Measurements from ENCODE around the gene TAF1D.
A peak's percentile ranks its signal among the peaks of the same experiment; 100 is the strongest.

TAF1D gene

GRCh38 chr11:93737904-93738612 lies 3.2 kb downstream of the TAF1D start:
- peak overlapping the region; percentile 20 to 42 (median 35) for H3K27ac Mint-ChIP-seq
- H3K36me3 Mint-ChIP-seq (ENCODE audit: low read depth) = peaks cover 67% of the 10 kb centered on the region
- TF ChIP-seq, protein P1, sequence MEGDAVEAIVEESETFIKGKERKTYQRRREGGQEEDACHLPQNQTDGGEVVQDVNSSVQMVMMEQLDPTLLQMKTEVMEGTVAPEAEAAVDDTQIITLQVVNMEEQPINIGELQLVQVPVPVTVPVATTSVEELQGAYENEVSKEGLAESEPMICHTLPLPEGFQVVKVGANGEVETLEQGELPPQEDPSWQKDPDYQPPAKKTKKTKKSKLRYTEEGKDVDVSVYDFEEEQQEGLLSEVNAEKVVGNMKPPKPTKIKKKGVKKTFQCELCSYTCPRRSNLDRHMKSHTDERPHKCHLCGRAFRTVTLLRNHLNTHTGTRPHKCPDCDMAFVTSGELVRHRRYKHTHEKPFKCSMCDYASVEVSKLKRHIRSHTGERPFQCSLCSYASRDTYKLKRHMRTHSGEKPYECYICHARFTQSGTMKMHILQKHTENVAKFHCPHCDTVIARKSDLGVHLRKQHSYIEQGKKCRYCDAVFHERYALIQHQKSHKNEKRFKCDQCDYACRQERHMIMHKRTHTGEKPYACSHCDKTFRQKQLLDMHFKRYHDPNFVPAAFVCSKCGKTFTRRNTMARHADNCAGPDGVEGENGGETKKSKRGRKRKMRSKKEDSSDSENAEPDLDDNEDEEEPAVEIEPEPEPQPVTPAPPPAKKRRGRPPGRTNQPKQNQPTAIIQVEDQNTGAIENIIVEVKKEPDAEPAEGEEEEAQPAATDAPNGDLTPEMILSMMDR (IDR thresholded peaks at IDR 0.05; ENCODE audit: unreplicated experiment in 3 of 3) = no peak
- peaks cover 48% of the 10 kb centered on the region for H3K4me1 Mint-ChIP-seq
- H3K27me3 Mint-ChIP-seq (ENCODE audit: low read depth) = no peaks in the 10 kb centered on the region
- no peaks in the 10 kb centered on the region for H3K9me3 Mint-ChIP-seq
- H3K4me3 Mint-ChIP-seq = peak overlapping the region; percentile 98 to 99 (median 99)

DNA sequence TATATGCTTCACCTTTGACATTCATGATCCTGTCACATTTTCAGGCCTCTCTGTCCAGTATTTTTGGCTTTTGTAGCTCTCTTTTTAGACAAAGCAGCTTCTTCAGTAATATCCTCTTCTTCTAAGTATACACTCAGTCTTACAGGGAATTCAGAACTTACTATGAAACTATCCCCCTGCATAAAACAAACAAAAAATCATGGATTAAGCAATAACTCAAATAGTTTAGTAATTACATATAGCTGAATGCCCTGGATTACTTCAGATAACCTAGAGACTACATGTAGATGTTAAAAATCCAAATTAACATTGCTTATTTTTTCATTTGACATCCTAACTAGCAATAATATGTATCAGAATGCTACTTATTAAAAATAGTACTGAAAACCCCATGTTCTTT lies 5.2 kb downstream of the TAF1D start:
- Mint-ChIP-seq H3K27me3 (ENCODE audit: low read depth) (no peaks in the 10 kb centered on the region), H3K4me3 (no peak overlapping the region), H3K9me3 (no peaks in the 10 kb centered on the region), H3K4me1 (peaks cover 48% of the 10 kb centered on the region), H3K36me3 (ENCODE audit: low read depth) (peaks cover 82% of the 10 kb centered on the region), H3K27ac (peak overlapping the region in 1 of 3 experiments; percentile 62)
- TF ChIP-seq, protein P1 (IDR thresholded peaks at IDR 0.05; ENCODE audit: unreplicated experiment in 3 of 3) = no peak

DNA sequence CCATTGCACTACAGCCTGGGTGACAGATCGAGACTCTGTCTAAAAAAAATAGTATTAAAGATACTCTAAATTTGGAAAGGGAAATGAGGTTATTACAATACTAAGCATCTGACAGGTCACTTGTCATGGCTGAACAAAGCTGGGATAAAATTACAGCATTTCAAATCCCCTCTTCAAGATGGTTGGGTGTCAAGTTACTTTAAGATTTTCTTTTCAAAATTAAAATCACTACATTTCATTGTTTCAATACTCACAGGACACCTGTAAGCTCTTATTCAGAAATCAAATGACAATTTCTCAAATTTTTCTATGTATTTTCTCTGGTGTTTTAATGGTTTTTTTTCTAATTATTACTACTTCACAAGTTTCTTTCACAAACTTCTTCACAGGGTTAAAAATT lies 5.7 kb downstream of the TAF1D start:
- Mint-ChIP-seq H3K4me1 (peaks cover 45% of the 10 kb centered on the region), H3K36me3 (ENCODE audit: low read depth) (peaks cover 82% of the 10 kb centered on the region), H3K4me3 (no peak overlapping the region), H3K9me3 (no peaks in the 10 kb centered on the region), H3K27me3 (ENCODE audit: low read depth) (no peaks in the 10 kb centered on the region), H3K27ac (no peak overlapping the region)
- TF ChIP-seq, protein P1 (IDR thresholded peaks at IDR 0.05; ENCODE audit: unreplicated experiment in 3 of 3) = no peak

DNA sequence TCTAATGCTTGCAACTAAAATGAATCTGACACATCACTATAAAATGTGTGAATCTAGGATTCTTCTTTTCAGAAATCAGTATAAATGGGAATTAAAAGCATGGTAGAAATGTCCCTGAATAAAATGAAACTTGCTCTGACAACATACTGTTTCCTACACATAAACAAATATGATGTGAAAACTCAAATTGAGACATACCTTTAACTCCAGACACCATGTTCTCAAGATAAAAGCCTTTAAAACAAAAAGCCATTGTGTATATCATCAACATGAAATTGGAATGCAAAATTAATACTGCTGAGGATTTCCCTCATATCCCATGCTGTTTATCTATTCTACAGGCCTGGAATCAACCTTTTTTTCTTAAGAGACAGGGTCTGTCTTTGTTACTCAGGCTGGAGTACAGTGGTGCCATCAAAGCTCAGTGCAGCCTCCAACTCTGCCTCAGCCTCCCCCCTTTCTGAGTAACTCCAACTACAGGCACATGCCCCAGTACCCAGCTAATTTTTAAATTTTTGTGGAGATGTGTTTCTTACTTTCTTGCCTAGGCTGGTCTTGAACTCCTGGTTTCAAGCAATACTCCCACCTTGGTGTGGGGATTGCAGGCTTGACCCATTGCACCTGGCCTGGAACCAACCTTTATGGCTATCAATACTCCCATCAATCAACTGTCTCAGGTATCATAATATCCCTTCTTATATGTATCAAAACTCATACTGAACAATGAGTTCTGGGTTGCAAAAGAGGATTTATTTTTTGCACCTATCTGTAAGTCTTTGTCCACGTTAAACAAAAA lies 6.7 kb downstream of the TAF1D start:
- H3K4me3 Mint-ChIP-seq = no peak overlapping the region
- H3K4me1 Mint-ChIP-seq = peaks cover 39% of the 10 kb centered on the region
- no peaks in the 10 kb centered on the region for H3K9me3 Mint-ChIP-seq
- H3K27ac Mint-ChIP-seq = no peak overlapping the region
- TF ChIP-seq, protein P1 (IDR thresholded peaks at IDR 0.05; ENCODE audit: unreplicated experiment in 3 of 3) = no peak
- no peaks in the 10 kb centered on the region for H3K27me3 Mint-ChIP-seq (ENCODE audit: low read depth)
- peaks cover 89% of the 10 kb centered on the region for H3K36me3 Mint-ChIP-seq (ENCODE audit: low read depth)

- peaks cover 89% of the 10 kb centered on the region for H3K36me3 Mint-ChIP-seq (ENCODE audit: low read depth)
- peaks cover 27% of the 10 kb centered on the region for H3K4me1 Mint-ChIP-seq
- H3K27me3 Mint-ChIP-seq (ENCODE audit: low read depth) = no peaks in the 10 kb centered on the region
- H3K27ac Mint-ChIP-seq = peak overlapping the region in 1 of 3 experiments; percentile 40
- no peaks in the 10 kb centered on the region for H3K9me3 Mint-ChIP-seq
- H3K4me3 Mint-ChIP-seq = no peak overlapping the region
- TF ChIP-seq, protein P1 (IDR thresholded peaks at IDR 0.05; ENCODE audit: unreplicated experiment in 3 of 3) = no peak
These were observed 7.8 kb downstream of the TAF1D start for GRCh38 chr11:93733474-93733873.

All from nephron (organoid).